GM12873 (cell line): ENCODE measurements around the gene SEC11A.

Source experiments
- TF ChIP-seq, protein P1 (sequence below): IDR thresholded peaks from 2 replicates; pipeline ENCODE4 v1.5.1; 2012; ENCODE audit warnings: low read depth, mild to moderate bottlenecking, moderate library complexity, low read length, control low read depth; ENCODE audit not compliant: insufficient read depth; ENCODE audit errors: missing control alignments

The SEC11A gene

DNA sequence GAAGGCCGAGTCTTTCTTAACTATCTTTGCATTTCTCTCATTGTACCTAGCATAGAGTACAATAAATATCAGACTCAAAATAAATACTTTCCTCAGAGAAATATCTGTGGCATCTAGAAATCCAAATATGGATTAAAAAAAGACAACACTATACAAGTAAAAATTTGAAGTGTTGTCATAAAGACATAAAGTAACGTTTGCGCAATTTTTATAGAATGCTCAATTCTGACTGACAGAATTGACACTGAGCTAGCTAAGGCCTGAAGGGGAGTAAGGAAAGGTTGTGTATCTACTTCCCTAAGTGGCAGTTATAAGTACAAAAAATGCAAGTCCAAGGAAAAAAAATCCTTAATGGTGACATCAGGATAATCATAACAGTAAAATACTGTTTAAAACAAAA, 1.1 kb downstream of the SEC11A start:
- TF ChIP-seq, protein P1, sequence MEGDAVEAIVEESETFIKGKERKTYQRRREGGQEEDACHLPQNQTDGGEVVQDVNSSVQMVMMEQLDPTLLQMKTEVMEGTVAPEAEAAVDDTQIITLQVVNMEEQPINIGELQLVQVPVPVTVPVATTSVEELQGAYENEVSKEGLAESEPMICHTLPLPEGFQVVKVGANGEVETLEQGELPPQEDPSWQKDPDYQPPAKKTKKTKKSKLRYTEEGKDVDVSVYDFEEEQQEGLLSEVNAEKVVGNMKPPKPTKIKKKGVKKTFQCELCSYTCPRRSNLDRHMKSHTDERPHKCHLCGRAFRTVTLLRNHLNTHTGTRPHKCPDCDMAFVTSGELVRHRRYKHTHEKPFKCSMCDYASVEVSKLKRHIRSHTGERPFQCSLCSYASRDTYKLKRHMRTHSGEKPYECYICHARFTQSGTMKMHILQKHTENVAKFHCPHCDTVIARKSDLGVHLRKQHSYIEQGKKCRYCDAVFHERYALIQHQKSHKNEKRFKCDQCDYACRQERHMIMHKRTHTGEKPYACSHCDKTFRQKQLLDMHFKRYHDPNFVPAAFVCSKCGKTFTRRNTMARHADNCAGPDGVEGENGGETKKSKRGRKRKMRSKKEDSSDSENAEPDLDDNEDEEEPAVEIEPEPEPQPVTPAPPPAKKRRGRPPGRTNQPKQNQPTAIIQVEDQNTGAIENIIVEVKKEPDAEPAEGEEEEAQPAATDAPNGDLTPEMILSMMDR: no peak

DNA sequence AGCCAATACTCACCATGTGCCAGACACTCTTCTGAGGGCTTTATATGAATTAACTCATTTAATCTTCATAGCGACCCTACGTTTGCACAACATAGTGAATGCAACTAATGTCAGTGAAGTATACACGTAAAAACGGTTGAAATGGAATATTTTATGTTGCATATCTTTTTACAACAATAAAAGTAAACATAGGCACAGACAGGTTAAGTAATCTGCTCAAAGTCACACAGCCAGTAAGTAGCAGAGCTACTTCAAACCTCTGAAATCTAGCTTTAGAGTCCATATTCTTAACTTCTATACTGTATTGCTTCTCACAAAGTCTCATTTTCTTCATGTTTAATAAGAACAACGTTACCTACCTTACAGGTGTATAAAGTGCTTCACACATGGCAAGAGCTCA, 1.6 kb downstream of the SEC11A start:
- TF ChIP-seq, protein P1: no peak

DNA sequence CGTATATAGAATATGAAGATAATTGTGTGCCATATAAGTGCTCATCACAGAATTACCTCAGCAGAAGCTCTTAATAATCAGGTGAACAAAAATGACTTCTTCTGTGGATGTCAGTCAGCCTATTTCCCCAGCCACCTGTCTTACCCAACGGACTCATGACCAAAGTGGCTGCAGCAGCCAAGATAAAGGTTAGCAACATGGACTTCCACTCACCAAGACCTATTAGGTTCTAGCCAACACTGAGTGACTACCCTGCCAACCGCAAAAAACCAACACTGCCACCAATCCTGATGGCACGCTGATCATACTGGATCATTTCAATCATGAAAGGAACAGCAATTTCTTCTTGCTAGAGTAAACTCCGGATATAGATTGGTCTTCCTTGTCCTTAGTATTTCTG, 12.1 kb downstream of the SEC11A start:
- TF ChIP-seq, protein P1: no peak

DNA sequence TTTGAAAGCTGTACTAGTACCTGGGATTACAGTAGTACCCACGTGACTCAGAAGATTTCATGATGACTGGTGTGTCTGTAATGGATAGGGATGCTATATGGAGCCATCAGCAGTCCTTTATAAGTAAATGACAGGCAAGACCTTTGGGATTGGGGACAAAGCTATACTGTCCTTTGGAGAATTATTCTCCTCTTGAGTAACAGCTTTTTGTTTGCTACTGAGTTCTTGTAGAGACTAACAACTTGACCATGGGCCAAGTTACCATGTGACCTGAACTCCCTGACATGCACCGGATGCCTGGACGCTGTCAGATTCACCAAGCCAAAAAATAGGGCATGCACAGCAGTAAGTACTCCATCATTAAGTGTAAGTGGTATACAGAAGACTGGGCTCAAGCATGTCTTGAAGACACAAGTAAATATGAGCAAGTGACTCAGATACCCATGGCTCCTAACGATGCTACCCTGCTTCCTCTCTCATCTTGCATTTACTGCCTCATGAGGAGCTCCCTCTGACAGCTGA, 12.9 kb downstream of the SEC11A start:
- TF ChIP-seq, protein P1: no peak

DNA sequence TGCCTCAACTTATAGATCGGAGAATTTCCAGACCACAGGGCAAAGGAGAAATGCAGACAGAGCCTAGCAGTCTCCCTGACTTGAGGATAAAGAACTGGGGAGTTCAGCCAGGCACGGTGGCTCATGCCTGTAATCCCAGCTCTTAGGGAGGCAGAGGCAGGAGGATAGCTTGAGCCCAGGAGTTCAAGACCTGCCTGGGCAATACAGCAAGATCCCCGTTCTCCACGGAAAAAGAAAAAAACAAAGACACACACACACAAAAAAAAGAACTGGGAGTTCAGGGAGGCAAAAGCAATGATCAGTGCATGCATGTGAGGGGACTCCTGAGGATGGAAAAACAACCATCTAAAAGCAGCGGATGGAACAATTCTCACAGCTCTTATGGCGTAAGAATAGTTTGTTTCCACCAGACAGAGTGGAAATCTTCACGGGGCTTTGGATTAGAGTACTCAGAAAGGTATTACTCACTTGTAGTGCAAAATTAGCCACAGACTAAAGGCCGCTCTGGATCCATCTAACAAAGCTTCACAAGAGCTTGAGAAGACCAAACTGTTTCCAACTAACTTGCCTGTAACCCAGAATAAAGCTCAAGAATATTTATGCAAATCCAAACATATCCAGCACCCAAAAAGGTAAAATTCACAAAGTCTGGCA, 16.3 kb downstream of the SEC11A start:
- TF ChIP-seq, protein P1: no peak

DNA sequence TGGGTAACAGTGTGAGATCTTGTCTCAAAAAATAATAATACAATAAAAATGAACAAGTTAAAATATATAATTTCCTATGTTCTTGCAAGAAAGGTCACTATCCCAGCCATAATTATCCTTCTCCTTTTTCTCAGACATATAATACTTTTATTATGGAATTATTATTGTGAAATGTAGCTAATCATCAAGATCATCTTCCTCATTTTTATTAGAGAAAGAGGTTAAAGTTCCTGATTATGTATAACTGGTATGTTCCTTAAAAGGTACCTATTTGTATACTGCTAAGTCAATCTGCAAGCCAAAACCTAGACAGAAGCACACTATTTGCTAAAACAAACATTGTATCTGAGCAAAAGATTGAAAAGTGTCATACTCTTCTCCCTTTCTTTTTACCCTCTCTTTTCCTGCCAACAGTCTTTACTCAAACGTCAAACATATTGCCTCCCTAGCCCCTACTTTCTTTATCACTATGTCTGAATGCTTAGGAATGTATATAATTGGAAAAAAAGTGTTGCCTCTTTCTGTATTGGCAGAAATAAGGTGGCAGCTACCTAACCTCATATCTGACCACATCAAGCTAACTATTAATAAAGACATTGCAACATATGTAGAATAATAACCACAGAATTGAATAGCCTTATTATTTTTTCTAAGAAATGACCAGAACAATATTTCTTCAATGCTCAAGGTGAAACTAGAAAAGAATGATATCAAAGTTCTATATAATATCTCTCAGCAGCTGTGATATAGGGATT, 18.5 kb downstream of the SEC11A start:
- TF ChIP-seq, protein P1: no peak

DNA sequence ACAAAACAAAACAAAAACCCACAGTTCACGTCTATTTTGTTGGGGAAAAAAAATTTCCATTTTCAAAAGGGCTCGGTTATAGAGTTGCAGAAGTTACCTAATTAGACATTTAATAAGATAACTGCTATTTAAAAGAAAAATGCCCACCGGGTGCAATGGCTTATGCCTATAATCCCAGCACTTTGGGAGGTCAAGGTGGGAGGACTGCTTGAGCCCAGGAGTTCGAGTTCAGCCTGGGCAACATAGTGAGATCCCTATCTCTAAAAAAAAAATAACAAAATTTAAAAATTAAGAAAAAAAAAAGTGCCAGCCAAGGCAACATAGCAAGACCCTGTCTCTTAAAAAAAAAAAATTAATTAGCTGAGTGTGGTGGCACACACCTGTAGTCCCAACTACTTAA, 19.2 kb downstream of the SEC11A start:
- TF ChIP-seq, protein P1: no peak
